Measurements from ENCODE around the gene AKR1D1.

AKR1D1 gene

DNA sequence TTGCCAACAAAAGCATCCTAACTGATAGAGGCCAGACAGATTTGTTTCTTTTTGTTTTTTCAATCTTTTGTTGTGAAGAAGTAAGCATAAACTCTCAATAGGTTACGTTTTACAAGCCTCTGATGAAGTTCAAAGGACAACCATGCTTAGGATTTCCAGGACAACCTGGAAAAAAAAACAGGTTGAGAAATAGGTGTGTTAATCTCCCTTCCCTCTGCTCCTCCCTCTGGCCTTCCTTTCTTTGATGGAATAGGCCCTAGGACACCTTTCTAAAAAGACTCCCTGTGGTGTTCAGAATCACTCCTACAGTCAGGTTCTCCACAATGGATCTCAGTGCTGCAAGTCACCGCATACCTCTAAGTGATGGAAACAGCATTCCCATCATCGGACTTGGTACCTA lies at the start of gene AKR1D1:
Gene AKR1D1 (plus strand): TSS at position 264 of the 400 bp plus-strand sequence. CDS start 60 bp downstream, at position 324.
- Histone ChIP-seq H3K4me1 (ENCODE audit: control insufficient read depth, low read length) (no peaks in the 10 kb centered on the region), H3K79me2 (ENCODE audit: control insufficient read depth, low read length) (no peaks in the 10 kb centered on the region), H3K9me3 (ENCODE audit: control insufficient read depth, insufficient read depth, low read length) (no peaks in the 10 kb centered on the region), H3K27me3 (ENCODE audit: control insufficient read depth, low read length) (no peaks in the 10 kb centered on the region), H3F3A (ENCODE audit: control insufficient read depth, insufficient read depth) (no peaks in the 10 kb centered on the region), H3K36me3 (ENCODE audit: control insufficient read depth, low read length) (no peaks in the 10 kb centered on the region), H4K20me1 (ENCODE audit: control insufficient read depth, insufficient read depth, low read depth, low read length) (no peaks in the 10 kb centered on the region), H3K4me3 (ENCODE audit: low read length) (no peak within 1 kb of the TSS), H3K4me2 (ENCODE audit: low read length) (no peak within 1 kb of the TSS), H3K27ac (ENCODE audit: low read depth, low read length) (no peak within 1 kb of the TSS), H3K9me2 (replicated peaks; ENCODE audit: control insufficient read depth, low read length) (no peaks in the 10 kb centered on the region)
- TF ChIP-seq CTCF (IDR thresholded peaks at IDR 0.05; ENCODE audit: low read depth, low read length, poor library complexity, severe bottlenecking) (no peak), EZH2phosphoT487 (IDR thresholded peaks at IDR 0.05; ENCODE audit: borderline replicate concordance, low read length) (no peak)

DNA sequence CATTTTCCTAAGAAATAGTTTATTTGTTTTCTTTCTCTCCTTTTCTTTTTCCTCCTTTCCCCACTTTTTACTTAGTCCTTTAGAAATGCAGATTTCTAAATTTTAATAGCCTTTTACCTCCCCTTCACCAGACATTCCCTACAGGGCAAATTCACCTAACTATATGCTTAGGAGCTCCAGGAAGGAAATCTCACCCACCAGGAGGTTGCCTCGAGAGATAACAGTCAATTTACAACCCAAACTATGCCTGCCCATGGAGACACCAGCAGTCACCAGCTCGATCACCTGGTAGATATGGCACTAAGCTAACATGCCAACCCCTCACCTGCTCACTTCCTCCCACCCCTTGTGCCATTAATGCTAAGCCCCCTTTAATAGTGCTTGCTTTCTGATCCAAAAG lies 49.2 kb upstream of the AKR1D1 start:
- TF ChIP-seq EZH2phosphoT487 (IDR thresholded peaks at IDR 0.05; ENCODE audit: borderline replicate concordance, low read length) (no peak), CTCF (IDR thresholded peaks at IDR 0.05; ENCODE audit: low read depth, low read length, poor library complexity, severe bottlenecking) (no peak)
- no peaks in the 10 kb centered on the region for H3K9me3 ChIP-seq (ENCODE audit: control insufficient read depth, insufficient read depth, low read length)
- no peaks in the 10 kb centered on the region for H3K36me3 ChIP-seq (ENCODE audit: control insufficient read depth, low read length)
- no peak overlapping the region for H3K27ac ChIP-seq (ENCODE audit: low read depth, low read length)
- H3K79me2 ChIP-seq (ENCODE audit: control insufficient read depth, low read length) = no peaks in the 10 kb centered on the region
- H3K4me1 ChIP-seq (ENCODE audit: control insufficient read depth, low read length) = no peaks in the 10 kb centered on the region
- no peaks in the 10 kb centered on the region for H4K20me1 ChIP-seq (ENCODE audit: control insufficient read depth, insufficient read depth, low read depth, low read length)
- no peaks in the 10 kb centered on the region for H3K9me2 ChIP-seq (replicated peaks; ENCODE audit: control insufficient read depth, low read length)
- no peaks in the 10 kb centered on the region for H3K27me3 ChIP-seq (ENCODE audit: control insufficient read depth, low read length)
- no peak overlapping the region for H3K4me2 ChIP-seq (ENCODE audit: low read length)
- no peak overlapping the region for H3K4me3 ChIP-seq (ENCODE audit: low read length)
- no peaks in the 10 kb centered on the region for H3F3A ChIP-seq (ENCODE audit: control insufficient read depth, insufficient read depth)

DNA sequence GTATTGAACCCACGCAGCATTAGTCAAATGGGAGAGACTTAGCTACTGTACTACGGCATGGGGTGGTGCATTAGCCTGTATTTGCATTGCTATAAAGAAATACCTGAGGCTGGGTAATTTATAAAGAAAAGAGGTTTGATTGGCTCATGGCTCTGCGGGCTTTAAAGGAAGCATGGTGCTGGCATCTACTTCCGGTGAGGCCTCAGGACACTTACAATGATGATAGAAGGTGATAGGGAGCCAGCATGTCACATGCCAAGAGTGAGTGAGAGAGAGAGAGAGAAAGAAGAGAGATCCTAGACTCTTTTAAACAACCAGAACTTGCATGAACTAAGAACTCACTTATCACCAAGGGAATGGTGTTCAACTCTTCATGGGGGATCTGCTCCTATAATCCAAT lies 47.1 kb upstream of the AKR1D1 start:
- Histone ChIP-seq H3K4me3 (ENCODE audit: low read length) (no peak overlapping the region), H3K36me3 (ENCODE audit: control insufficient read depth, low read length) (no peaks in the 10 kb centered on the region), H3K27ac (ENCODE audit: low read depth, low read length) (no peak overlapping the region), H3F3A (ENCODE audit: control insufficient read depth, insufficient read depth) (no peaks in the 10 kb centered on the region), H3K27me3 (ENCODE audit: control insufficient read depth, low read length) (no peaks in the 10 kb centered on the region), H3K79me2 (ENCODE audit: control insufficient read depth, low read length) (no peaks in the 10 kb centered on the region), H3K9me2 (replicated peaks; ENCODE audit: control insufficient read depth, low read length) (no peaks in the 10 kb centered on the region), H3K4me2 (ENCODE audit: low read length) (no peak overlapping the region), H3K9me3 (ENCODE audit: control insufficient read depth, insufficient read depth, low read length) (no peaks in the 10 kb centered on the region), H3K4me1 (ENCODE audit: control insufficient read depth, low read length) (no peaks in the 10 kb centered on the region), H4K20me1 (ENCODE audit: control insufficient read depth, insufficient read depth, low read depth, low read length) (no peaks in the 10 kb centered on the region)
- TF ChIP-seq CTCF (IDR thresholded peaks at IDR 0.05; ENCODE audit: low read depth, low read length, poor library complexity, severe bottlenecking) (no peak), EZH2phosphoT487 (IDR thresholded peaks at IDR 0.05; ENCODE audit: borderline replicate concordance, low read length) (no peak)

DNA sequence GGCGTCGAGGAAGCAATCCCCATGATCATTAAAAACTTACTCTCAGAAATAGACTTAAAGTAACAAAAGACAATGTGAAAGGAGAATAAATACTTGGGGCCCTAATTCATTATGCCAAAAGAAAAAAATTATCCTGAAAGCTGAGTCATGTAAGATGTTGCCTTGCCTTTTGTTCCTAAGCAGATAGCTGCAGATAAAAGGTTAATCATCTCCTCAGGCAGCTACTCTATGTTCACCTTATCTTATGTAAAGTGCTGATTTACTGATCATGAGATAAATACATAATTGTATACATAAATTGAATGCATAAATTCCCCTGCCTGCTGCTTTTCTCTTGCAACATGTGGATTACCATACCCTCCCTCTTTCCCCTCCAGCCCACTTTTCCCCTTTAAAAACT lies 46.3 kb upstream of the AKR1D1 start:
- no peaks in the 10 kb centered on the region for H3K9me2 ChIP-seq (replicated peaks; ENCODE audit: control insufficient read depth, low read length)
- H3K79me2 ChIP-seq (ENCODE audit: control insufficient read depth, low read length) = no peaks in the 10 kb centered on the region
- no peaks in the 10 kb centered on the region for H3K36me3 ChIP-seq (ENCODE audit: control insufficient read depth, low read length)
- H3F3A ChIP-seq (ENCODE audit: control insufficient read depth, insufficient read depth) = no peaks in the 10 kb centered on the region
- H3K27ac ChIP-seq (ENCODE audit: low read depth, low read length) = no peak overlapping the region
- no peak overlapping the region for H3K4me2 ChIP-seq (ENCODE audit: low read length)
- no peaks in the 10 kb centered on the region for H4K20me1 ChIP-seq (ENCODE audit: control insufficient read depth, insufficient read depth, low read depth, low read length)
- H3K9me3 ChIP-seq (ENCODE audit: control insufficient read depth, insufficient read depth, low read length) = peaks cover 2% of the 10 kb centered on the region; the same call in 1 of the 2 replicates
- H3K4me3 ChIP-seq (ENCODE audit: low read length) = no peak overlapping the region
- TF ChIP-seq EZH2phosphoT487 (IDR thresholded peaks at IDR 0.05; ENCODE audit: borderline replicate concordance, low read length) = no peak
- TF ChIP-seq CTCF (IDR thresholded peaks at IDR 0.05; ENCODE audit: low read depth, low read length, poor library complexity, severe bottlenecking) = no peak
- no peaks in the 10 kb centered on the region for H3K27me3 ChIP-seq (ENCODE audit: control insufficient read depth, low read length)
- H3K4me1 ChIP-seq (ENCODE audit: control insufficient read depth, low read length) = no peaks in the 10 kb centered on the region
